ENCODE results near the gene TTC24.

DNA sequence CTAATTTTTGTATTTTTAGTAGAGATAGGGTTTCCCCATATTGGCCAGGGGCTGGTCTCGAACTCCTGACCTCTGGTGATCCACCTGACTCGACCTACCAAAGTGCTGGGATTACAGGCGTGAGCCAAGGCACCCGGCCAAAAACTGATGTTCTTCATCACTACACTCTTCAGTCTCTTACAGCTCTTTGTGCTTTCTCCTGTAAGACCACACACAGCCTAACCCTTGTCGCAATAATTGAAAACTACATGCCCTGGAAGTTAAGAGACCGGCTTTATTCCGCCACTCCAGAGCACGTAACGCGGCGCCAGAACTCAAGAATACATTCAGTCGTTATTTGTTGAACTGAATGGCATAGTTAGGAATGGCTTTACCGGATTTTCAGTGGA is 21.2 kb downstream of the TTC24 start:
- TF ChIP-seq, protein P1, sequence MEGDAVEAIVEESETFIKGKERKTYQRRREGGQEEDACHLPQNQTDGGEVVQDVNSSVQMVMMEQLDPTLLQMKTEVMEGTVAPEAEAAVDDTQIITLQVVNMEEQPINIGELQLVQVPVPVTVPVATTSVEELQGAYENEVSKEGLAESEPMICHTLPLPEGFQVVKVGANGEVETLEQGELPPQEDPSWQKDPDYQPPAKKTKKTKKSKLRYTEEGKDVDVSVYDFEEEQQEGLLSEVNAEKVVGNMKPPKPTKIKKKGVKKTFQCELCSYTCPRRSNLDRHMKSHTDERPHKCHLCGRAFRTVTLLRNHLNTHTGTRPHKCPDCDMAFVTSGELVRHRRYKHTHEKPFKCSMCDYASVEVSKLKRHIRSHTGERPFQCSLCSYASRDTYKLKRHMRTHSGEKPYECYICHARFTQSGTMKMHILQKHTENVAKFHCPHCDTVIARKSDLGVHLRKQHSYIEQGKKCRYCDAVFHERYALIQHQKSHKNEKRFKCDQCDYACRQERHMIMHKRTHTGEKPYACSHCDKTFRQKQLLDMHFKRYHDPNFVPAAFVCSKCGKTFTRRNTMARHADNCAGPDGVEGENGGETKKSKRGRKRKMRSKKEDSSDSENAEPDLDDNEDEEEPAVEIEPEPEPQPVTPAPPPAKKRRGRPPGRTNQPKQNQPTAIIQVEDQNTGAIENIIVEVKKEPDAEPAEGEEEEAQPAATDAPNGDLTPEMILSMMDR (IDR thresholded peaks at IDR 0.05): no peak
- TF ChIP-seq ZFX (IDR thresholded peaks at IDR 0.05; ENCODE audit: borderline replicate concordance): no peak
